ENCODE results near the gene MSI2. TPM values are rescaled to one million over a fixed set of nuclear protein-coding genes. Genes with fewer than 3 reads are reported as not detected.

The MSI2 gene
- total RNA-seq, 1 donor = 12.6 TPM

- no peak overlapping the region for H3K4me3 ChIP-seq (ENCODE audit: low read depth, low read length)
- DNase-seq (ENCODE audit: low read depth) = no peak
- TF ChIP-seq CTCF (IDR thresholded peaks at IDR 0.05; ENCODE audit: insufficient read depth, low read length) = no peak
Measured at GRCh38 chr17:57391857-57392471, 135.6 kb downstream of the MSI2 start.

GRCh38 chr17:57393368-57393767 lies 137.0 kb downstream of the MSI2 start:
- TF ChIP-seq CTCF (IDR thresholded peaks at IDR 0.05; ENCODE audit: insufficient read depth, low read length) = no peak
- no peak for DNase-seq (ENCODE audit: low read depth)
- no peak overlapping the region for H3K4me3 ChIP-seq (ENCODE audit: low read depth, low read length)

- TF ChIP-seq CTCF (IDR thresholded peaks at IDR 0.05; ENCODE audit: insufficient read depth, low read length) = no peak
- H3K4me3 ChIP-seq (ENCODE audit: low read depth, low read length) = no peak overlapping the region
- DNase-seq (ENCODE audit: low read depth) = no peak
Measured at GRCh38 chr17:57394375-57394774, 138.1 kb downstream of the MSI2 start.

- no peak for TF ChIP-seq CTCF (IDR thresholded peaks at IDR 0.05; ENCODE audit: insufficient read depth, low read length)
- no peak for DNase-seq (ENCODE audit: low read depth)
- no peak overlapping the region for H3K4me3 ChIP-seq (ENCODE audit: low read depth, low read length)
Measured at GRCh38 chr17:57395721-57396321, 139.5 kb downstream of the MSI2 start.

- no peak for DNase-seq (ENCODE audit: low read depth)
- no peak for TF ChIP-seq CTCF (IDR thresholded peaks at IDR 0.05; ENCODE audit: insufficient read depth, low read length)
- H3K4me3 ChIP-seq (ENCODE audit: low read depth, low read length) = no peak overlapping the region
Measured at GRCh38 chr17:57396511-57396921, 140.2 kb downstream of the MSI2 start.

GRCh38 chr17:57397402-57397801 lies 141.1 kb downstream of the MSI2 start:
- TF ChIP-seq CTCF (IDR thresholded peaks at IDR 0.05; ENCODE audit: insufficient read depth, low read length) = no peak
- DNase-seq (ENCODE audit: low read depth) = no peak
- no peak overlapping the region for H3K4me3 ChIP-seq (ENCODE audit: low read depth, low read length)

GRCh38 chr17:57399690-57400089 lies 143.4 kb downstream of the MSI2 start:
- H3K4me3 ChIP-seq (ENCODE audit: low read depth, low read length) = no peak overlapping the region
- DNase-seq (ENCODE audit: low read depth) = no peak
- TF ChIP-seq CTCF (IDR thresholded peaks at IDR 0.05; ENCODE audit: insufficient read depth, low read length) = no peak

All from fibroblast of the aortic adventitia (primary cell).